Muscle layer of duodenum (tissue), 2 donors: ENCODE measurements around the gene CFAP46.

ENCODE experiments used
- H3K27ac ChIP-seq: one replicate; pipeline ENCODE4 v1.7.0; 2013; ENCODE audit warnings: mild to moderate bottlenecking, low read length
- H3K27me3 ChIP-seq: one replicate; pipeline ENCODE4 v1.7.0; 2013; ENCODE audit warnings: low read depth, mild to moderate bottlenecking, control low read depth, low read length
- H3K36me3 ChIP-seq, 2 donors: one replicate each; pipeline ENCODE4 v1.7.0; 2013; ENCODE audit warnings: low read length in 2 of 2, control low read depth in 1 of 2, mild to moderate bottlenecking in 1 of 2; ENCODE audit not compliant: insufficient read depth in 2 of 2, control insufficient read depth in 1 of 2
- H3K4me1 ChIP-seq, 2 donors: one replicate each; pipeline ENCODE4 v1.7.0; 2013; ENCODE audit warnings: low read length in 2 of 2, mild to moderate bottlenecking in 2 of 2, control low read depth in 1 of 2, moderate library complexity in 1 of 2; ENCODE audit not compliant: insufficient read depth in 2 of 2, control insufficient read depth in 1 of 2
- H3K4me3 ChIP-seq, 2 donors: one replicate each; pipeline ENCODE4 v1.7.0; 2013; ENCODE audit warnings: low read length in 2 of 2, low read depth in 1 of 2, mild to moderate bottlenecking in 1 of 2
- H3K9me3 ChIP-seq, 2 donors: one replicate each; pipeline ENCODE4 v1.7.0; 2013; ENCODE audit warnings: low read length in 2 of 2, control low read depth in 1 of 2, mild to moderate bottlenecking in 1 of 2; ENCODE audit not compliant: control insufficient read depth in 1 of 2
- donor health status: healthy.

Gene CFAP46

GRCh38 chr10:132946311-132946710 lies 3.9 kb upstream of the CFAP46 start:
- H3K4me1 ChIP-seq, result peaks cover 0 to 17% of the 10 kb centered on the region in 2 donors

GRCh38 chr10:132945894-132946255 lies 3.5 kb upstream of the CFAP46 start:
- Histone ChIP-seq H3K9me3 (no peaks in the 10 kb centered on the region), H3K4me3 (no peak overlapping the region), H3K4me1 (peaks cover 0 to 17% of the 10 kb centered on the region in 2 donors), H3K36me3 (no peaks in the 10 kb centered on the region), H3K27ac (no peak overlapping the region), H3K27me3 (peaks cover 14% of the 10 kb centered on the region)

More at GRCh38 chr10:132946311-132946710, 3.9 kb upstream of the CFAP46 start:
- H3K27ac ChIP-seq, result no peak overlapping the region
- H3K36me3 ChIP-seq, result no peaks in the 10 kb centered on the region
- H3K9me3 ChIP-seq, result no peaks in the 10 kb centered on the region
- H3K4me3 ChIP-seq, result no peak overlapping the region
- H3K27me3 ChIP-seq, result peaks cover 14% of the 10 kb centered on the region

DNA sequence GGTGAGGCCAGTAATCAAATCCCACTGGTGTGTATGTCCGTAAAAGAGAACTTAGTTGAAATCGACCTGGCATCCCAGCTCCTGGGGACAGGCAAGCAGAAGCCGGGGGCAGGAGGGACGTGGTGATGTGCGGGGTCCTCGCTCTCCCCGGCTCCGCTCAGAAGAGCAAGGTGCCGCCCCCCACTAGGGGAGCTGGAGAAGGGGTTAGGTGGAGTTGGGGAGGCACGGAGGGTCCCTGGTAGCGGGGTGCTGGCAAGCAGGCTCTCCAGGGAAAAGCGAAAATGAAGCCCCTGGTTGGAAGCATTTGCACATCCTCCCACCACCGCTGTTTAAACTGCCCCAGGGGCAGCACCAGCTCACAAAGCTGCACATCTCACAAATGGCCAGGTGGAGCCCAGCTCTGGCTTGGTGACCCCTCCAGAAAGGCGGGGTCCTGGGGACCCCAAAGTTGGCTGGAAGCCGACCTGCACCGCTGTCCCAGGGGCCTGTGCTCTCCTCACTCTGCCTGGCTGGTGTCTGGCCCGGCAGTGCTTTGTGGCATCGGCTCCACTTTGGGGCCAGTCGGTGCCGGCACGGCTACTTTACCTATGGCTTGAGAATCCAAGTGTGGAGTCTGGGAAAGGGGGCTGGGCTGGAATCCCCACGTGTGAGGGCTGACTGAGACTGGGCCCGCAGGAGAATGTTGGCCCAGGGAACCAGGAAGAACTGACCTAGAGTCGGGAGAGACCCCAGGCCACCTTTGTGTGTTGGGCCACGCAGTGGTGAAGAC lies 2.9 kb upstream of the CFAP46 start:
- Histone ChIP-seq H3K4me3 (no peak overlapping the region), H3K27me3 (peaks cover 14% of the 10 kb centered on the region), H3K36me3 (no peaks in the 10 kb centered on the region), H3K4me1 (peaks cover 0 to 17% of the 10 kb centered on the region in 2 donors), H3K9me3 (no peaks in the 10 kb centered on the region), H3K27ac (no peak overlapping the region)

DNA sequence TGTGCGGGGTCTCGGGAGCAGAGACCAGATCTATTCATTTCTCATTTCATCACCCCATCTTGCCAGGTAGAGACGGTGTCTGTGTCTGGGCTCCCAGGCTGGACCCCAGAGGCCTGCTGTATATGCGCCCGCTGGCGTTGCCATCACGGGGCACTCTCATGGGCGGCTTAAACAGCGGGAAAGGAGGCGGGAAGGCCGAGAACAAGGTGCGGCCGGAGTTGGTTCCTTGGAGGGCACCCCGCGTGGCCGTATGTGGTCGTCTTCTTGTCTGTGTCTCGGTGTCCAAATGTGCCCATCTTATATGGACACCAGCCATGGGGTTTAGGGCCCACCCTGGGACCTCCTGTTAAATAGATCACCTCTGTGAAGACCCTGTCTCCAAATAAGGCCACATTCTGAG lies 2.1 kb upstream of the CFAP46 start:
- Histone ChIP-seq H3K27me3 (peaks cover 14% of the 10 kb centered on the region), H3K4me3 (no peak overlapping the region), H3K9me3 (no peaks in the 10 kb centered on the region), H3K4me1 (peaks cover 0 to 17% of the 10 kb centered on the region in 2 donors), H3K36me3 (no peaks in the 10 kb centered on the region), H3K27ac (no peak overlapping the region)

GRCh38 chr10:132943791-132944404 lies 1.5 kb upstream of the CFAP46 start:
- Histone ChIP-seq H3K4me1 (peaks cover 0 to 17% of the 10 kb centered on the region in 2 donors), H3K36me3 (no peaks in the 10 kb centered on the region), H3K27ac (no peak overlapping the region), H3K27me3 (peaks cover 14% of the 10 kb centered on the region), H3K9me3 (no peaks in the 10 kb centered on the region), H3K4me3 (no peak overlapping the region)

- Histone ChIP-seq H3K4me3 (peak overlapping the region; percentile 39 to 70), H3K27me3 (peaks cover 14% of the 10 kb centered on the region), H3K36me3 (no peaks in the 10 kb centered on the region)
Observed at GRCh38 chr10:132943058-132943790, 854 bp upstream of the CFAP46 start.

DNA sequence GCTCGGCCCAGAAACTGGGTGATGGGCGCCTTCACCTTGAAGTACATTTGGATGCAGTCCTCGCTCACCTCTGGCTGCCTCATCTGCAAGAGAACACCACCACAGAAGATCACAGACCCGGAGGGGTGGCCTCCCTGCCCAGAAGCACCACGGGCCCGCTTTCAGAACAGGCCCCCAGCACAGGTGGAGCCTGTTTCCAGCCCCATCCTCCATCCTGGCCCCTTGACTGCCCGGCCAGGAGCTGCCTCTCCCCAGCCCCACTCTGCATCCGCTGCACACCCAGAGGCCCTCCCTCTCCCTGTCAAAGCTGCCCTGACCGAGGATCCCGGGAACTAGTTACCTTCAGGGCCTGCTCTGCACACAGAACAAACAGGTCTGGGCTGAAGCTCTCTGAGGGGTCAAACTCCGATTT lies 724 bp downstream of the CFAP46 start:
- Histone ChIP-seq H3K9me3 (no peaks in the 10 kb centered on the region), H3K27me3 (peaks cover 14% of the 10 kb centered on the region), H3K4me1 (peaks cover 0 to 17% of the 10 kb centered on the region in 2 donors), H3K4me3 (peak overlapping the region in 1 of 2 donors; percentile 70), H3K27ac (no peak overlapping the region), H3K36me3 (no peaks in the 10 kb centered on the region)

More at GRCh38 chr10:132943058-132943790, 854 bp upstream of the CFAP46 start:
- H3K9me3 ChIP-seq, result no peaks in the 10 kb centered on the region
- no peak overlapping the region for H3K27ac ChIP-seq
- H3K4me1 ChIP-seq, result peaks cover 0 to 17% of the 10 kb centered on the region in 2 donors

DNA sequence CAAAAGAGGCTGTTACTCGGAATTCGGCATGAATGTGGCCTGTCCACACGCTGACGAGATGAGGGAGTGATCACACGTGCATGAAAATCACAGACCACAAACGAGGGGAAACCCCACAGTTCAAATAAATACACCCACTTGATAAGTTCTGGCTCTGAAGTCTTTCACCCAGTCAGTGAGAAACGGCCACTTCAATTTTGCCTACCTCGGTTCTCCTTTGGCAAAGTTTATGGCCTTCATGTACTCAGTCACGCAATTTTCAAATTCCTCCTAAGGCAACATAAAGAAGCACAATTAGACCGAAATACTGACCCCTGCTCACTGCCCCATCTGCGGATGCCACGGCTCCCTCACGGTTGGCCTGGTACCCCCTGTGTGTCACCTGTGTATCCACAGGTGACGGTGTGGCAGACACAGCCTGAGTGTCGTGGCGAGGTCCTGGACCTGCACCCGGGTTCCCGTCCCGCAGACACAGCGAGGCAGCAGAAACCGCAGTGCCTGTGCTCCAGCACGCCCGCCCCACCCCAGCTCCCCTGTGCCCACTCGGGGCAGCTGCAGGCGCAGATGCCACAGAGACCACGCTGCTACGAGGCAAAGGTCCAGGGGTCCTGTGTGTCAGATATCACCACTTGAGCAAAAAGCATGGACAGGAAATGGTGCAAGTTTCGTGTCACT lies 1.4 kb downstream of the CFAP46 start:
- no peaks in the 10 kb centered on the region for H3K36me3 ChIP-seq
- H3K9me3 ChIP-seq, result no peaks in the 10 kb centered on the region
- H3K27me3 ChIP-seq, result peaks cover 14% of the 10 kb centered on the region
- no peak overlapping the region for H3K4me3 ChIP-seq
- H3K4me1 ChIP-seq, result peaks cover 0 to 17% of the 10 kb centered on the region in 2 donors
- H3K27ac ChIP-seq, result no peak overlapping the region

DNA sequence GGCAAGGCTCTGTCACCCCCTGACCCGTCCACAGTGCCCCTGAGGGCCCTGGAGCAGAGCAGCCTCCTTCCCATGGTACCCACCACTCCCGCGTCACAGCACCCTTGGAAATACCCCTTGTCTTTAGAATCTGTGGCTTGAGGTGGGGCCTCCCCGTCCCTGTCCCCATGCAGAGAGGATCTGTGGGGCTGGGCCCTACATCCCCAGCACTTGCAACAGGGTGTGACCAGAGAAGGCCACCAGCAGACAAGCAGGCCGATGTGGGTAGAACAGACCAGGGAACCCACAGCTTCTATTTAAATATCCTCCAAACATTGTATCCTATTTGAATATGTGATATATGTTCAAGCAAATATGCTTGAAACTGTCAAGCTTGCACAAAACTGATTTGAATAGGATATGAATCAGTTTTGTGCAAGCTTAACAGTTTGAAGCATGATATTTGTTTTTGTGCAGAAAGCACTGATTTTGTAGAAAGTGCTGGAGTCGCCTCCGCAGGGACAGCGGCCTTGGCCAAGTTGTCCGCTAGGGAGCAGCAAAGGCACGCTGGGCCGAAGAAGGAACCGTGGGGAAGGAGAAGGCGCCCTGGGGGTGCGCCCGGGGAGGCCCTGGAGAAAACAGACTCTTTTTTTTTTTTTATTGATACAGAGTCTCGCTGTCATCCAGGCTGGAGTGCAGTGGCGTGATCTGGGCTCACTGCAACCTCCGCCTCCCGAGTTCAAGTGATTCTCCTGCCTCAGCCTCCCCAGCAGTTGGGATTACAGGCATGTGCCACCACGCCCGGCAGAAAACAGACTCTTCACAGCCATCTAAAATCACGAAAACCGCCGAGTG lies 2.2 kb downstream of the CFAP46 start:
- Histone ChIP-seq H3K4me1 (peaks cover 0 to 17% of the 10 kb centered on the region in 2 donors), H3K4me3 (no peak overlapping the region), H3K27me3 (peaks cover 14% of the 10 kb centered on the region), H3K27ac (no peak overlapping the region), H3K9me3 (no peaks in the 10 kb centered on the region), H3K36me3 (no peaks in the 10 kb centered on the region)

- Histone ChIP-seq H3K36me3 (no peaks in the 10 kb centered on the region), H3K27ac (no peak overlapping the region), H3K9me3 (no peaks in the 10 kb centered on the region), H3K27me3 (peaks cover 14% of the 10 kb centered on the region), H3K4me1 (peaks cover 0 to 17% of the 10 kb centered on the region in 2 donors), H3K4me3 (no peak overlapping the region)
Observed at GRCh38 chr10:132939378-132939955, 2.9 kb downstream of the CFAP46 start.
